Measurements from ENCODE around the gene COX10.
A peak's percentile ranks its signal among the peaks of the same experiment; 100 is the strongest.
"Not testable (repeated sequence)": the region's sequence is repeated elsewhere in the genome, so short reads cannot be mapped to it uniquely, and the experiment has no call there.

Gene COX10

DNA sequence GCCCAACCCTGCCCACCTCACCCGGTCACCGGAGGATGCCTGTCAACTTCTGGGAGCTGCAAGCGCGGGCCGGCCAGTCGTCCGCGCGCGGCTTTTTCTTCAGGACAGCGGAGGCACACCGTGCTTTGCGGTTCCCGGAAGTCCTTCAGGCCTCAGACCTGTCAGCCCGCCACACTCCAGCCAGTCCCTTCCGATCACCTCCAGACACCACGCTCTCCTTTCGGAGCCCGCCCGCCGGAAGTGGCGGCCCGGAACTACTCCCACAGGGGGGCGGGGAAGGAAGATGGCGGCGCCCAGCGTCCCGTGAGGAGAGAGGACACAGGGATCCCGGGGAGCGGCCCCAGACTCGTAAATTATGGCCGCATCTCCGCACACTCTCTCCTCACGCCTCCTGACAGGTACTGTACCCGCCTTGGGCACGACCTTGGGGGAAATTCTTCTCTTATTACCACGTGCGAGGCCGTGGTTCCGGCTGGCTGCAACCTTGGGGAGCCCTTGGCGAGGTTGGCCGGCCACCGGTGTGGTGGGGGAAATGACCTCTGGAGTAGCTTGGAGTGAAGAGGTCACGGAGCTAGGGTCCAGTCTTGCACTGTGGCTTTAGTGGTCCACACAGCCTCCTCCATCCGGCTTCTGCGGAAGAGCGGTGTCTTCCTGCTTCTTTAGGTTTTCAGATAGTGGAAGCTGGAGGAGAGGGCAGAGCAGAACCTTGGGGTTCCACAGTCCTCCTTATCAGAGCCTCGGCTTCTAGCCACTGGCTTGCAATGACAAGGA, at the start of gene COX10:
TSS of gene COX10 (plus strand) at position 254 of the 771 bp plus-strand sequence. CDS start at position 356, 102 bp downstream.
- peak; percentile 68 to 78 for DNase-seq (ENCODE audit: low read depth in 1 of 2, low spot score in 1 of 2)

DNA sequence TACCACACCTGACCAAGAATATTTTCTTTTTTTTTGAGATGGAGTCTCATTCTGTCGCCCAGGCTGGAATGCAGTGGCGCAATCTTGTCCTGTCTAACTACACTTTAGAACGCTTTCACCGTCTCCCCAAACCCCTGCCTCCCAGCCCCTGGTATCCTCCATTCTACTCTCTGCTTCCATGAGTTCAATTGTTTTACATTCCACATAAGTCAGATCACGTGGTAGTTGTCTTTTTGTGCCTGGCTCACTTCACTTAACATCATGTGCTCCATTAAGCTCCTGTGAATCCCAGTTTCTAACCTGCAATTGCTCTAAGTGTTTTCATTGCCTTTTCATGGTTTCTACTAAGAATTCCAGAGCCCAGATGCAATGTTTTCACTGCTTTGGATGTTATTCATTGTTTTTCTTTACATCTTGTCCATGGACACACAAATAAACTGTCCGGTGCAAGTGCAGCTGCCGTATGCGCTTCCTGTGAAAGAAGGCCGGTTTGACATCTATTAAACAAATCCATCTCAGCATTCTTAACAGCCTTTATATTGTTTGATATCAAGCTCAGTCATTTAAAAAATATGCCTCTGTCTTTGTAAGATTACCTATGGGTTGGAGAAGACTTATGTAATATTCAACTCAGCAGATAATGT, 47.5 kb upstream of the COX10 start:
- not testable (repeated sequence) for DNase-seq (ENCODE audit: low read depth in 1 of 2, low spot score in 1 of 2)

DNA sequence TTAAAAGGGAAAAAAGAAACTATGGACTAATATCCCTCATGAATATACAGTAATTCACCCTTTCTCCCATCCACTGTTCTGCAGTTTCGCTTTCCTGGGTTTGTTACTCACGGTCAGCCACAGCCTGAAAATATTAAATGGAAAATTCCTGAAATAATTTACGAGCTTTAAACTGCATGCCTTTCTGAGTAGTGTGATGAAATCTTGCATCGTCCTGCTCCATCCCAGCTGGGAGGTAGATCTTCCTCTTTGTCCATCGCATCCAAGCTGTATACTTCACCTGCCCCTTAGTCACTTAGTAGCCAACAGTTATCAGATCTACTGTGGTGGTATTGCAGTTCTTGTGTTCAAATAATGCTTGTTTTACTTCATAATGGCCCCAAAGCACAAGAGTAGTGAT, 39.5 kb upstream of the COX10 start:
- DNase-seq (ENCODE audit: low read depth in 1 of 2, low spot score in 1 of 2), result not testable (repeated sequence)

DNA sequence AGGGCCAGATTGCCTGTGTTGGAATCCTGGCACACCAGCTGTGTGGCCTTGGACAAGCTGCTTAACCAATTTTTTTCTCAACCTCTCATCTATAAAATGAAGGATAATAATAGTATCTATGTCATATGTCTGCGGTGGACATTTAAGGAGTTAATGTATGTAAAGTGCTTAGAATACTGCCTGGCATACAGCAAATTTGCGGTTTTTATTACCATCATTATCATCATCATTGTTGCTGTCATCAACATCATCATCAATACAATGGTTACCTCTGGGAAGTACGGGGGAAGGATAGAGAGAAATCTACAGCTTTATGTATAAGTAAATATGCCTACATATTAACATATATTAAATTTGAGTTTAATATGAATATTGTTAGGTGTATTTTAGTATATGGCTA, 37.1 kb upstream of the COX10 start:
- DNase-seq (ENCODE audit: low read depth in 1 of 2, low spot score in 1 of 2), result no peak

DNA sequence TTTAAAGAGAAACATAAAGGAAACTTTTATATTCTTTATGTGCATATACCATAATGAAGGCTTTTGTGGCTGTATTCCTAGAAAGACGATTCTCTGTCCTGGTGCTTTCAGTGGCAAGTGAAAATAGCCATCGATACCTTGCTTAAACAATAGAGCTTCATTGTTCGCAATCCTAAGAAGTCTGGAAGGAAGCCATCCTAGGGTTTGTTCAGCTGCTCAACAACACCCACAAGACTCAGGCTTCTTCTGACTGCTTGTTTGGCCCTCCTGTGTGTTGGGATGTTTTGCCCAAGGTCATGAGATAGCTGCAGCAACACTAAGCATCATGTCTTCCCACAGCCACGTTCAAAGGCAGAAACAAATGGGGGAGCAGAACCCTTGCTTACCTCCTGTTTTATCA, 36.1 kb upstream of the COX10 start:
- no peak for DNase-seq (ENCODE audit: low read depth in 1 of 2, low spot score in 1 of 2)

DNA sequence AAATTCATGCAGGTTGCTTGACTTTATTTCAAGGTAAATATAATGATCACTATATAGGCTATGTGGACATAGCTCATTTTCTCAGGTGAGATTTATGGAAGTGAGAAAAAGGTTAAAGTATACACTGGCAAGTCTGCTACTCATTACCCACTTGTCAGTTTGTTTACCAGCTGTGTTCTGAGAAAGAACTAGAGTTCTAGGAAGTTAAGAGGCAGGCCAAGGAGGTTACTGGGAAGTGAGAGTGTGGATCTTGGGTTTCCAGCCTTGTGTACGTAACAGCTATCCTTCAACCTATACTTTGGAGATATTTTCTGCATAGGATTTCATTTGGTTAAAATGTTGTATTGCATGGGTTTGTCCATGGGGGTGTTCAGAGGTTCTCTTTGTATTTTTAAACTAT, 31.9 kb upstream of the COX10 start:
- no peak for DNase-seq (ENCODE audit: low read depth in 1 of 2, low spot score in 1 of 2)

DNA sequence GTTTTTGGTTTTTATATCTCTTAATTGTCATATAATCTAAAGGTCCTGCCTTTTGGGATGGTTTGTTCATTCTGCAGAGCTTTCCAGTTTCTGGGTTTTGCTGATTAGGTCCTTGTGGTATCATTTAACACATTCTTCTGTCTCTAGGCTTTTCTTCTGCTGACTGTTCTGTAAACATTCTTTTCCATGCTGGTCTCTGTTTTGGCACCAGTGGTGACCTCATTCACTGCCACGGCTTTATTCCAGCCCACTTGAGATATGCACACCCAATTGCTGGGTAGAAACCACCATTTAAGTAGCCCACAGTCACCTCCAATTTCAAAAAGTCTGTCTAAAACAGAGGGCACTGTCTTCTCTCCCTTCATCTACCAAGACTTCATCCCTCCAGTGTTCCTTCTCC, 31.1 kb upstream of the COX10 start:
- no peak for DNase-seq (ENCODE audit: low read depth in 1 of 2, low spot score in 1 of 2)

DNA sequence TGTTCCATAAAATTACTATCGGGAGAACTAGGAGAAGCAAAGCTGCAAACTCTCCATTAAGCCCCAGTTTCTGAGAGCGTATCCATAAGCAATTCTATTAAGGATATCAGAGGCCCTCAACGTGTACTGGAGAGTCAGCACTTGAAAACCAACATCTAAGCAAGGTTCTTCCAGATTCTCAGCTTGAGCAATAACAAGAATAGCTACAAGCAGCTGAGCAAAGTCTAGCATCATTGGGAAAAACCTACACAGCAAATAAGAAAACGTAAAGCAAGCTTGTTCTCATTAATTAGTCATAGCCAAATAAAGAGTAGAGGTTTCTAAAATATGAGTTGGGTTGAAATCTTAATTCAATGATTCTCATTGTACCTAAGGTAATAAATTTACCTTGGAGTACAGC, 26.9 kb upstream of the COX10 start:
- DNase-seq (ENCODE audit: low read depth in 1 of 2, low spot score in 1 of 2), result no peak

DNA sequence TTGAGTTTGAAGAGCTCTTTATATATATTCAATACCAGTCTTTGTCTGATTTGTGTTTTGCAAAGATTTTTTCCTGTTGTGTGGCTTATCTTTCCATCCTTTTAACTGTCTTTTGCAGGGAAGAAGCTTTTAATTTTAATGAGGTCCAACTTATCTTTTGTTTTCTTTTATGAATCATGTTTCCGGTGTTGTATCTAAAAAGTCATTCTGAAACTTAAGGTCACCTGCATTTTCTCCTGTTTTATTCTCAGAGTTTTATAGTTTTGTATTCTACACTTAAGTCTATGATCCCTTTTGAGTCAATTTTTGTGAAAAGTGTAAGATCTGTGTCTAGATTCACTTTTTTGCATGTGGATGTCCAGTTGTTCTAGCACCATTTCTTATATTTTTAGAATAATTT, 24.6 kb upstream of the COX10 start:
- no peak for DNase-seq (ENCODE audit: low read depth in 1 of 2, low spot score in 1 of 2)

DNA sequence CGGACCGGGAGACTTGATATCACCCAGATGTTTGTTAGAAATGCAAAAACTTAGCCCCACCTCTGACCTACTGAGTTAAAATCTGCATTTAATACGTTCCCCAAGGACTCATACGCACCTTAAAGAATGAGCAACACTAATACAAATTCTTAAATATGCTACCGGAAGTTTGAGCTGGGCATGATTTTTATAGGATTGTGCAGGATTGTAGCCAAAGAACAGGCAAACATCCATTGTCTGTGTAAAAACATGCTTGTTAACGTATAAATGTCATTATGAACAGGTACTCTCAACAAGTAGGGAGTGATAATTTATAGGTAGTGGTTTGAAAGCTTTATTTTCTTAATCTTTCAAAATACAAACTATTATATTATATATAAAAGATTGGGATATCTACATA, 22.3 kb upstream of the COX10 start:
- DNase-seq (ENCODE audit: low read depth in 1 of 2, low spot score in 1 of 2), result no peak

DNA sequence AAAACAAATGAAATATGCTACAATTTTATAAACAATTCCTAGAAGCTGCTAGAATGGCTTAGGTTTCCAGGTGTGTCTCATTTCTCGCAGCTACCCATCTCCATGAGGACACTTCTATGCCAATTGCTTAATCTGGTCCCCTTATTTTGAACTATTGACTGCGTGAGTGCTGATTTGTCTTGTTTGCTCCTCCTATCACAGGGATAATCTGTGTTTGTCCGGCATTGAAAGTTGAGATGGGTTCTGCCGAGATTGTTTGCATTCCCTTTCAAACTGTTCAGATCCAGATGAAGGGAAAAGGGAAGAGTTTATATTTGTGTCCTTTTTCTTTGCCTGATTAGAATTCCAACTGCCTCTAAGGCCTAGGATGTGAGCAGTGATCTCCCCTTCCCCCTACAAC, 21.7 kb upstream of the COX10 start:
- no peak for DNase-seq (ENCODE audit: low read depth in 1 of 2, low spot score in 1 of 2)

DNA sequence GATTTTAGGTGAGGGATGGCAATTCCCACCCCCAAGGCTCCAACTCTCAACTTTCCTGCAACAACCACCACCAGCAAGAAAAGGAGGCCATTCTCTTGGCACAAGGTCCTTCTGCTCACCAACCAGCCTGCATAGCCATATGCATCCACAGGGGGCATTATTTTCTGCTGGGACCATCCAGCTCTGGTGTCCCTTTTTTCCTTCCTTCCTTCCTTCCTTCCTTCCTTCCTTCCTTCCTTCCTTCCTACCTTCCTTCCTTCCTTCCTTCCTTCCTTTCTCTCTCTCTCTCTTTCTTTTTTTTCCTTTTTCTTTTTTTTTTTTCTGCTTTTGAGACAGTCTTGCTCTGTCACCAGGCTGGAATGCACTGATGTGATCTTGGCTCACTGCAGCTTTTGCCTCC, 21.1 kb upstream of the COX10 start:
- DNase-seq (ENCODE audit: low read depth in 1 of 2, low spot score in 1 of 2), result no peak

DNA sequence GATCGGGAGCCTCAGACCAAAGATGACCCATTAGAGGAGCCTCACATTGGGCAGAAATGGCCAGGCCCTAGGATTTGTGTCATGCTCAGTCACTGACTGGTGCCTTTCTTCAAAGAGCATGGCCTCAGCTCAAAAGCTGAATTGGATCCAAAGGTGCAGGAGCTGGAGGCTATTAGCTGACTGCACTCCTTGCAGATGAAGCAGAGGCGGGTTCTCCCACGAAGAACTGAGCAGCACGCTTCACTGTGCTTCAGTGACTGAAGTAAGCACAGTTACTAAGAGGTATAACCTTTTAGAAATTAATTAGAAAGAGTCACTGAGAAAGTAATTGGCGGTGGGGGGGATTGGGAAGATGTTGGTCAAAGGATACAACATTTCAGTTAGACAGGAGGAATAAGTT, 18.7 kb upstream of the COX10 start:
- DNase-seq (ENCODE audit: low read depth in 1 of 2, low spot score in 1 of 2), result no peak

DNA sequence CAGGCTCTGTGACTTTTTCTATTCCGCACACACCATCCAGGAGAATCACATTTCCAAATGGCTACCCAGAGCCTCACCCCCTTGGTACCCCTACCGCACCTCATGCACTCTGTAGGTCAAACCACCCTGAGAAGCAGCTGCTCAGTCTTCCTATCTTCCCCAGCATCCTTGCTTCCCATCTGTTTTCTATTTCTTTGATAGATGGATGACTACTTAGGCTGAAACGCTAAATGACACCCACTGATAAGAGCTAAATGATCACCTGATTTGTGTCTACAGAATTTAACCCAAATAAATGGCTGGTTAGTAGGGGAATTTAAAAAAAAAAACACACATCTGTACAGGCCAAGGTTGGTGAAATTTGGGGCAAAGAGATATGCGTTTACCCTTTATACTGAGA, 17.6 kb upstream of the COX10 start:
- DNase-seq (ENCODE audit: low read depth in 1 of 2, low spot score in 1 of 2), result no peak

DNA sequence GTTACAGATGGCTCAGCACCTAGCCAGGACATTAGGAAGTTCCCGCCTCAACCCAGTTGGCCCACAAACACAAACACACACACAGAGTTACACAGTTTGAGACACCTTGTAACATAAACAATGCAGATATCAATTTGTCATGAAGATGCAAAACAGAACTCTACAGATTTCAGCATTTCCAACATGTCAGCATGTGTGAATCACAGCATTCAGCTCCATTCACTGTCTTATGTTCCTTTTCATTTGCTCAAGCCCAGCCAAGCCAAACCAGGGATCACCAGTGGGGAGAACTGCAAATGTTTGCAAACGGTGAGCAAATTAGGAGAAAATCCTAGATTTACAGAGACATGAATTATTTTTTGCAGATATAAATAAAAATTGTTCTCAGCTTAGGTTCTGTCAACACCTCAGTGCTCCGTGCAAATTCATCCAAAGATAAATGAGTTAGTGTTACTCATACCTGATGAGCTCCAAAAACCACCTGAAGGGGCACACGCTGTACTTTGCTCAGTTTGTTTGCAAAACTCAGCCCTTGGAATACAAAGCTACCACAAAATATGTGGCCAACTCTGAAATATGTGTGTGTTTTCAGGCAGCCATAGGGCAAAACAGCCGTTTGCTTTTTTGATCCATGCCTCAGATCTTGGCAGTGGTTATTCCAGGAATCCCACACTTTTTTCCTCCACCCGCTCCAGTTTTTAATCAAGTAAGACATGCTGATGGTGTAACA, 16.3 kb upstream of the COX10 start:
- DNase-seq (ENCODE audit: low read depth in 1 of 2, low spot score in 1 of 2), result no peak

DNA sequence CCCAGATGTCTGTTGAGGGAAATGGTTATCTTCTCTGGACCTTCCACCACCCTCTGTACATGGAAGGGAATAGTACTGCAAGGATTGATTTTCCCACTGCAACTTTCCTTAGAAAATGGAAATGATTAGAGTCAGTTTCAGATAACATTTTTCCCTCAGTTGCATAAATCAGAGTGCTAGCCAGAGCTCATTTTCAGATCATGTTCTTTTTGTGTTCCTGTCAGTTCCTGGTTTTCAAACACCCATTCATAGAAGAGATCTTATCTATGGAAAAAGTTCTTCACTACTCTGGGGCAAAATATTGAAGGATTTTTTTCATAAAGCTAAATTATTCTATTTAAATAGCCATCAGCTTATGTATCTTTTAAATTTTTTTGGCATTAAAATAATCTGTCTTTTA, 11.7 kb upstream of the COX10 start:
- DNase-seq (ENCODE audit: low read depth in 1 of 2, low spot score in 1 of 2), result no peak

DNA sequence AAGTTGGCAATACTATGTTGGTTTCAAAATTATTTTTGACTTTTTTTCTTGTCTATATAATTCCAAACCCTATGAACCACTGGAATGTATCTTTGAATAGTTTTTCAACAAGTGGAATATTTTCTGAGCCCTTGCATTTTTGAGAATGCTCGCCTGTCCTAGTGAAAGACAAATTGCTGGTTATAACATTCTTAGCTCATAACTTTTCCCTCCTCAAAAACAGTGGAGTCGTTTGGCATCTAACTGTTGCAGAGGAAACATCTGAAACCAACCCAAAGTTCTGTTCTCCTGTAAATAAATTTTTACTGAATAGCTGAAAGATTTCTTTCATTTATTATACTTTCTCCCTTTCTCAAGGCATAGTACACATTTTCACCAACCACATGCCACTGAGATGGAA, 11.3 kb upstream of the COX10 start:
- DNase-seq (ENCODE audit: low read depth in 1 of 2, low spot score in 1 of 2), result no peak

DNA sequence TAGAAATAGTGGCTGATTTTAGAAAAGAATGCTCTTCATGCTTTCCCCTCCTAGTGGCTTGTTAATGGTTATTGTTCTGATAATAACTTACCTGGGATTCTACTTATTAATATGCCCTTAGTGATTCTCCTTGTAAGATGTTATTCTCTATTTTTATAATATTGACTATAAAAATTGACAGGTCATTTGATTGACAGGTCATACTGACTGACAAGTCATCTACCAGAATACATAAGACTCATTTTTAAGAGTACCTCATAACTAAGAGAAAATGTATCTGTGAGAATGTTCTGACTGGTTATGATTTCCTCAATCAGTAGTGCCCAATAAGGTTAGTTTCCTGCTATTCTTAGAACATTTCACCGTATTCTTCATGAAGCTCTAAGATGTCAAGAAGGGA, 8.6 kb upstream of the COX10 start:
- DNase-seq (ENCODE audit: low read depth in 1 of 2, low spot score in 1 of 2), result no peak

DNA sequence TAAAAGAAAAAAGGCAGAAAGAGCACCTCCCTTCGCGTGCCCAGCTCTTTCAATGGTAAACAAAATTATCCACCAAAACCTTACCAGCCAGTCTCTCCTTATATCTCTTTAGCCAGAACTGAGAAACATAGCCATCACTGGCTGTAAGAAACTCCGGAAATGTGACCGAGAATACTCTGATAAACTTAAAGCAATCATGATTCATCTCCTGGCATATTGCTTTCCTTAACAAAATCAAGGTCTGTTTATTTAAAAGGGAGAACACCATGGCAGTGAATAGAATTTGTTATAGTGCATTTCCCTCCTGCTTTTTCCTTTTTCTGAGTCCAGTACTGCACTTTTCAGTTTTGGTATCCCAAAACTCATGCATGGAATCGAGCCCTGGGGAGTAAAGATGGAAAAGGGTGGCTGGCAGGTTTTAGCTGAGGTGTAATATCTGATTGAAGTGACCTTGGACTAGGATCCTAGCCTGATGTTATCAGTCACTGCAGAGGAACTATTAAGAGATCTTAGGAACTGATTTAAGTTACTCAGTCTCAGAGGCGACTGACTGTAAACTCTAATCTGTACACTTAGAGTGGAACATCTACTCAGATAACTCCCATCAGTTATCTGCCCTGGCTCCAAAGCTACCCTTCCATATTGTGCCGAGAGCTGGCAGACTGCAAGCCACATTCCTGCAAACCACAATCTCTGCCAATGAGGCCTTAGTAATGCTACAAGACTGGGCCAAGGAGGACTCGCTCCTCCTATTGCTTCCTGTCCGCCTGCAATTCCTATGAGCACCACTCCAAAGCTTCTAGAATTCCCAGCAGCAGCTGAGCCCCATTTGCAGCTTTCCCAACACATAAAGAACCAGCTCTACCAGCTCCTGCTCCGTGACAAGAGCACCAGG, 7.4 kb upstream of the COX10 start:
- no peak for DNase-seq (ENCODE audit: low read depth in 1 of 2, low spot score in 1 of 2)

DNA sequence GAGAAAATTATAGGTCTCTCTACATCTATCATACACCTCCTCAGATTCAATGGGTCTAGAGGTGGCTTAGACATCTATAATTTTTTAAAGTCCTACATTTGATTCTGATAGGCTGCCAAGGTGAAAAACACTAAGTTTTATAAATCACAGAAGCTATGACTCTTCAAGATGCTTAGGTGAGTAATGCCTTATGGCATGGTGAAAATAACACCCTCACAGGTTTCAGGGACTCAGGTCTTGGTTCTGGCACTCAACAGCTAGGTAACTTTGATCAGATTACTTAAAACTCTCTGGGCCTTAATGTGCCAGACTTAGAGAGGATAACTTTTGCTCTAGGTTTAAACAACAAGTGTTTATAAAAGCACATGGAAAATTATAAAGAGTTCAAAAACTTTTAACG, 2.0 kb upstream of the COX10 start:
- no peak for DNase-seq (ENCODE audit: low read depth in 1 of 2, low spot score in 1 of 2)

DNA sequence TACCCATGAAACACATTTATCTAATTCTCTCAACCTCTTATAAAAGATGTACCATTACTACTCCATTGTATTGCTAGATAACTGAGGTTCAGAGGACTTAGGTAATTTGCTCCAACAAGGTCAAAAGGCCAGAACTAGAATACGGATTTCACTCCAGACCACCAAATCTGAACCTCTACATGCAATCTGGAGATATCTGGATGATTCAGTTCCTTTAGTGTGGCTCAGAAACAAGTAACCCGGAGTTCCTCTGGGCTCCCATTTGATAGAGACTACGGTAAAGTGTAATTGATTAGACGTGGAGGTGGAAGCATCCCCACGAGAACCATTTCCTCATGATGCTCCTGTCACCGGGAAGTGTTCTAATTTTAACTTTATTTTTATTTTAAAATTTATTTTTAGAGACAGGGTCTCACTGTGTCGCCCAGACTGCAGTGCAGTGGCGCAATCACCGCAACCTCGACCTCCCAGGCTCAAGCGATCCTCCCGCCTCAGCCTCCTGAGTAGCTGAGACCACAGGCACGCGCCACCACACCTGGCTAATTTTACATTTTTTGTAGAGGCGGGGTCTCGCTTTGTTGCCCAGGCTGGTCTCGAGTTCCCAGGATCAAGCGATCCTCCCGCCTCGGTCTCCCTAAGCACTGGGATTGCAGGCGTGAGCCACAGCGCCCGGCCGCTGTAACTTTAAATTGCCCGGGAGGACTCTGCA, 608 bp upstream of the COX10 start:
- DNase-seq (ENCODE audit: low read depth in 1 of 2, low spot score in 1 of 2), result no peak
